GM19193 (cell line): ENCODE data around the gene NAA40.

Source experiments
- POLR2A ChIP-seq: IDR thresholded peaks from 4 replicates; pipeline ENCODE4 v1.6.1; 2011; ENCODE audit not compliant: insufficient read depth, insufficient read length; ENCODE audit errors: extremely low read depth

The NAA40 gene

DNA sequence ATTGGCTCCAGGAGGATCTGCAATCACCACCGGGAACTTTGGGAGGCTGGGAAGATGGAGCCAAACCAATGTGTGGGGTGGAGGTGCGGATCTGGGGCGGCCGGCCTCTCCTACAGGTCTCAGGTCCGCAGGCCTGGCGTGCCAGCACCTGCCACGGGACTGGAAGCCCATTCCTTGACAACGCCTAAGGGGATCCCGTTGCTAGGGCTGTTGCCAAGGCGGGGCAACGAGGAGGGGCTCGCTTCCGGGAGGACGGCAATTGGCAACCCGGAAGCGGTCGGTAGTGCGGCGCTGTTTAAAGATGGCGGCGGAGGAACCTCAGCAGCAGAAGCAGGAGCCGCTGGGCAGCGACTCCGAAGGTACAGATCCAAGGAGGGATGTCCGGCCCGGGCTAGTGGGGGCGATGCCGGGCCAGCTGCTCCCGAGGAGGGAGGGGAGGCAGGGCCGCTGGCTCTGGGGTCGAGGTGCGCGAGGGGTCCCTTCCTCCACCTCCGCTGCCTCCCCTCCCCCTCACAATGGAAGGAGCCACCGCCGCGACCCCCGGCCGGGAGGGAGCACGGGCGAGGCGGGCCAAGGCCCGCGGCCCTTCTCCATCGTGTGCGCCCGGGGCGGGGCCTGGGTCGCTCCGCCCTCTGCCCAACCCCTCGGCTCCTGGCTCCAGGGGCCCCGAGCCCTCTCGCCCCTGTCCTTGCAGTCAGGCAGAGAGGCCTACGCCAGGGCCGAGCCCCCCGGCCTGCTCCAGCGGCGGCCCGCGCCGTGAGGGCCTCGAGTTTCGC is 47.5 kb downstream of the NAA40 start, which contains the start of gene OTUB1:
Gene OTUB1, plus strand, starts transcription at position 283 of the 776 bp plus-strand sequence. Its CDS starts 19 bp downstream, at position 302.
- peak; percentile 82 for TF ChIP-seq POLR2A

DNA sequence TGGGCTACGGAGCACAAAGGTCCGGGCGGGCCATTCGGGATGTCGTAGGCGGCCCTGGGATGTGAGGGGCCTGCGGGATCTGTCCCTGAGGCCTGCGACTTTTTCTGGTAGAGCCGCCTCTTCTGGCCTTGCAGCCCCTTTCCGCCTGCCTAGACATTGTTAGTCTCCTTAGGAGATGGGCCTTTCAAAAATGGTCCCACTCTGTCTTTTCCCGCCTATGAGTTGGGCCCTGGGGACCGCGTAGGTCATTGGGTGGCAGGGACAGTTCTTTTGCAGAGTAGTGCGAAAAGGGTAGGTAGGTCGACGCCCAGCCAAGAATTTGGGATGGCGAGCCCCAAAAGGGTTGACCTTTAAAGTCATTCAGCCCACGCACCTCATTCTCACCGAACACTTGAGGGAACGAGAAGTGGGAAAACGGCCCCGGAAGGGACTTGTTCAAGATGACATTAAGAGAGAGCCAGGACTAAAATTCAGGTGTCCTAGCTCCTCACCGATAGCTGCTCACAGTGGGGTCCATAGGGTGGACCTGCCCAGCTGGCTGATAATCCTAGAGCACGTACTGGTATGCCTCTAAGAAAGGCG is 48.2 kb downstream of the NAA40 start:
- TF ChIP-seq POLR2A, result no peak

DNA sequence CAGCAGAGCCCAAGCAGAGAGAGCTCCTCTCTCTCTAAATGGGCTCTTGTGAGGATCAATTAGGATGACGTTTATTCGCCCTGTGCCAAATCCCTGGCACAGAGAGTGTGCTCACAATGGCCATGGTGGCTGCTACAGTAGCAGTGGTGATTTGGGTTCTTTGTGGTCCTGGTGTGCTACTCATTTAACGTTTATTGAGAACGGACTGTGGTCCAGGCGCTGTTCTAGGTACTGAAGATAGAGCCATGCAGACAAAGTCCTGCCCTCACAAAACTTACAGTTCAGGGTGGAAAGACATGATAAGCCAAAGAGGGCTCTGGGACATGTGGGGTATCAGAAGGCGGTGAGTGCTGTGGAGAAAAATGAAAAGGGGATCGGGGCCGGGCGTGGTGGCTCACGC is 52.8 kb downstream of the NAA40 start:
- no peak for TF ChIP-seq POLR2A

GRCh38 chr11:63993100-63993499 is 54.3 kb downstream of the NAA40 start:
- TF ChIP-seq POLR2A, result no peak

DNA sequence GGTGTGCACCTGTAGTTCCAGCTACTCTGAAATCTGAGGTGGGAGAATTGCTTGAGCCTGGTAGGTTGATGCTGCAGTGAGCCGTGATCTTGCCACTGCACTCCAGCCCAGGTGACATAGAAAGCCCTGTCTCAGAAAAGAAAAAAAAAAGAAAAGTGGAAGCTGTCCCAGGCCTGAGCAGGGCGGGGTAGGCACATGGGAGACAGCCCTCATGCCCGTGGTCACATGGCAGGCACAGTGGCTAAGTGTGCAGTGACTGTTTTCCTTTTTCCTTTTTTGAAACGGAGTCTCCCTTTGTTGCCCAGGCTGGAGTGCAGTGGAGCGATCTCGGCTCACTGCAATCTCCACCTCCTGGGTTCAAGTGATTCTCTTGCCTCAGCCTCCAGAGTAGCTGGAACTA is 55.2 kb downstream of the NAA40 start:
- TF ChIP-seq POLR2A, result no peak

GRCh38 chr11:63996512-63996911 is 57.7 kb downstream of the NAA40 start:
- TF ChIP-seq POLR2A, result no peak

- no peak for TF ChIP-seq POLR2A
Observed at GRCh38 chr11:63997104-63997700, 58.4 kb downstream of the NAA40 start.

DNA sequence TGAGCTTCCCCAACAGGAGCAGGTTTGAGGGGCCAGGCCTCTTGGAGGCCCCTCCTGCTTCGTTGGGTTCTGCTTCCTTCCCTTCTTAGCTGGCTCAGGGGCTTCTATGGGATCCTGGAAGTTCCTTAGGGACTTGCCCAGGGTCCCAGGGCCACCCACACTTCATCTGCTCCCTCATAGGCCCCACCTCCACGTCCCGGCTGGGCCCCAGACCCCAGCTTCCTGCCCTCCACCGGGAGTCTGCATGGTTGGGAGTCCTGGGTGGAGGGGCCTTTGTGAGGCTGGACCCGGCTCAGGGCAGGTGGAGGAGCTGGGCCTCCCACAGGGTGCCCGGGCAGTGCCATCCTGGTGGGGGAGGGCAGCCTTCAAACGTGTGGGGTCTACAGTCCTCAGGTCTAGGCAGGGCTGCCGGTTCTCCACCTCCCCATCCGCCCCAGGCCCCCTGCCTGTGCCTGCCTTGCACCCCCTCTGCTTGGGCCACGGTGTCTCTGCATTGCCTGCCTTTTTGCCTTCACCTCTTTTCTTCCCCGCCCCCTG is 59.1 kb downstream of the NAA40 start:
- TF ChIP-seq POLR2A, result peak; percentile 10

DNA sequence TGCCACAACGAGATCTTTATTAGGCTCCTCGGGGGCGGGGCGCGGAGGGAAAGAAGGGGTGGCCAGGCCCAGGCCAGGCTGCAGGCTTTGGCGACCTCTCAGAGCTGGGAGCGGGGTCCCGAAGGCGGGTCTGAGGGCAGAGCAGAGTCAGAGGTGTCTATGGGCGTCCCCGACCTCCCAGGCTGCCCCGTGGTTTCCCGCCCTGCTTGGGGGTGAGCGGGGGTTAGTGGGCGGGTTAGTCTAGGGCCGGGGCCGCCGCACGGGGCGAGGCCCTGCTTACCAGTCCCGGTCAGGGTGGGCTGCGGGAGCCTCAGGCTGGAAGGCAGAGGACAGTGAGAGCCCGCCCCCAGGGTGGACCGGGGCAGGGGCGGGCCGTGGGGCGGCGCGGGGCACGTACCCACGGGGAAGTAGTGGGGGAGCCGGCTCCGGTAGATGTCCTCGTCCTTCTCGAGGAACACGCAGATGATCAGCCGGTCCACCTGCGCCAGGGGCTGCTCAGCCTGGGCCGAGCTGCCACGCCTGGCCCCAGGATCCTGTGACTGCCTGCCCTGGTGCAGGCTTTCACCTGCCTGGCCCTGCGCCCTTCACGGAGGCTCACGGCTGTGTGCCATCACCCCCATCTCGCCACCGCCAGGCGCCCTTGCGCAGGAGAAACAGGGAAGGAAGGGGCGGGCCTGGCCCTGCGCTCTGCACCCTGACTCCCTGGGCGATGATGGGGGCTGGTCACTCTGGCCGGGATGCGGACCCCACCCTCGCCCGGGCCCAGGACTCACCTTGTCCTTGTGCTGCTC is 60.0 kb downstream of the NAA40 start:
- no peak for TF ChIP-seq POLR2A

DNA sequence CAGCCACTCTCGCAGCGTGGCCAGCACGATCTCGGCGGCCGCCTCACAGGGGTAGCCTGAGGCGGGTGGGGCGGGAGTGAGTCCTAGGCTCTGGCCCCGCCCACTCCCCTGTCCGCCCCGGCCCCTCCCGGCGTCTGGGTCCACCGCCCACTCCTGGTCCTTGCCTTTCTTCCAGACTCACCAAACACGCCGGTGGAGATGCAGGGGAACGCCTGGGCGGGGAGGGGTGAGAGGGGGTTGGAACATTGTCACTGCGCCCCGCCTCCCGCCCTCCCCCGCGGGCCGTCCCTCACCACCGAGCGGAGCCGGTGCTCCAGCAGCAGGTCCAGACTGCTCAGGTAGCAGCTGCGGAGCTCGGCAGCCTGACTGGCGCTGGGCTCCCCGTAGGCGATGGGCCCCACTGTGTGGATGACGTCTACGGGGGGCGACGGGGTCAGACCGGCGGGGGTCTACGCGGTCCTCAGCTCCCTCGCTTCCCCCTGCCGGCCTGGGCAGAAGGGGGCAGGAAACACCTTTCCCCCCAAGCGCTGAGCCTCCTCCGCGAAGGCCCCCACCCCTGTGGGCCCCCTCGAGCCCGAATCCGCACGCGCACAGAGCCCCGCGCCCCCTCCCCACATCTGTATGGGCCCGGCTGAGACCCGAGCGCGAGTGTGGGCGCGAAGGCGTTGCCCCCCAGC is 60.7 kb downstream of the NAA40 start:
- no peak for TF ChIP-seq POLR2A

- TF ChIP-seq POLR2A, result no peak
Observed at GRCh38 chr11:64000026-64000739, 61.4 kb downstream of the NAA40 start.

DNA sequence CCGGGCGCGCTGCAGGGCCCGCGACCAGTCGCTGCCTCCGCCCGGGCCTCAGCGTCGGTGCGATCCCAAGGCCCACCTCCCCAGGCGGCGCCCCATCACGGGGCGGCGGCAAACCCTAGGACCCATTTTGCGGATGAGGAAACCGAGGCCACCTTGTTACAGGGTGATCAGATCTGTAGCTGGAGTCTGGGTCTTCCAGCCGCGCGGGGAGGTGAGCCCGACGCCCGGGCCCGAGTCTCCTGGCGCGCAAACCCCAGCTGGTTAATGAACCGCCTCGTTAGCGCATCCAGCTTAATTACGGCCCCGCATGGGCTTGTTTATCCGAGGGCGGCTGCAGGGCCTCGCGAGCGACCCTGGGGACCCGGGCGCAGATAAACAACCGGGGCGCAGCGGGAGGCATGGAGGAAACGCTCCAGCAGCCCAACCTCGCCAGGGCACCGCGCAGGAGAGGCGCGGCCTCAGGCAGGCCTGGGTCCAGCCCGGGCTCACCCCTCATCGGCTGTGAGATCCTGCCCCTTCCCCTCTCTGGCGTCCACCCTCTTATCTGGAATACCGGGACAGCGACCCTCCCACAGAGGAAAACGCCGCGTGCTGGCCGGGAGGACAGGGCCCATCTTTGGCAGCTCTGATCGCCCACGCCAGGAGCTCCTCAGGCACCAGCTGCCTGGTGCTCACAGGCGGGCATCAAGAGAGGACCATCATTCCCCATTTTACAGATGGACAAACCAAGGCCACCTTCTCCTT is 62.1 kb downstream of the NAA40 start:
- no peak for TF ChIP-seq POLR2A
